ENCODE data around the gene RAPGEF1. TPM values are rescaled to one million over a fixed set of nuclear protein-coding genes. Genes with fewer than 3 reads are reported as not detected.
A peak's percentile ranks its signal among the peaks of the same experiment; 100 is the strongest.
"Not testable (repeated sequence)": the region's sequence is repeated elsewhere in the genome, so short reads cannot be mapped to it uniquely, and the experiment has no call there.

RAPGEF1 gene
- total RNA-seq, 1 donor from 2014 or later = 94.3 TPM

DNA sequence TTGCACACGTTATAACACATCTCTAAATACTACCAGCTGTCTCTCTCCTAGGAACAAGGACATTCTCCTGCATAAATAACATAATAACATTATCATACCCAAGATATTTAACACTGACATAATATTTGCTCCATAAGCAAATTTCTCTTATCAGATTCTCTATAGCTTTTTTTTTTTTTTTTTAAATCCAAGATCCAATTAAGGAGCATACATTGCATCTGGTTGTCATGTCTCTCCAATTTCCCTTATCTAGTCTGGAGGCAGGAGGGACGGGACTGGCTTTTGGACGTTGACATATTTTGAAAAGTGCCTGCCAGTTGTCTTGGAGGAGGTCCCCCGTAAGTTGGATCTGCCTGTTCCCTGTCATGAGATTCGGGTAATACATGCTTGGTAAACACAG, 76.6 kb downstream of the RAPGEF1 start:
- Mint-ChIP-seq H3K4me1 (ENCODE audit: unreplicated experiment) (peaks cover 53% of the 10 kb centered on the region), H3K27ac (ENCODE audit: unreplicated experiment) (no peak overlapping the region), H3K4me3 (ENCODE audit: unreplicated experiment) (no peak overlapping the region), H3K9me3 (ENCODE audit: unreplicated experiment) (peaks cover 3% of the 10 kb centered on the region), H3K27me3 (ENCODE audit: unreplicated experiment) (no peaks in the 10 kb centered on the region), H3K36me3 (ENCODE audit: unreplicated experiment) (peaks cover 5% of the 10 kb centered on the region)
- DNase-seq (ENCODE audit: extremely low spot score, unreplicated experiment) = no peak
- TF ChIP-seq, protein P1, sequence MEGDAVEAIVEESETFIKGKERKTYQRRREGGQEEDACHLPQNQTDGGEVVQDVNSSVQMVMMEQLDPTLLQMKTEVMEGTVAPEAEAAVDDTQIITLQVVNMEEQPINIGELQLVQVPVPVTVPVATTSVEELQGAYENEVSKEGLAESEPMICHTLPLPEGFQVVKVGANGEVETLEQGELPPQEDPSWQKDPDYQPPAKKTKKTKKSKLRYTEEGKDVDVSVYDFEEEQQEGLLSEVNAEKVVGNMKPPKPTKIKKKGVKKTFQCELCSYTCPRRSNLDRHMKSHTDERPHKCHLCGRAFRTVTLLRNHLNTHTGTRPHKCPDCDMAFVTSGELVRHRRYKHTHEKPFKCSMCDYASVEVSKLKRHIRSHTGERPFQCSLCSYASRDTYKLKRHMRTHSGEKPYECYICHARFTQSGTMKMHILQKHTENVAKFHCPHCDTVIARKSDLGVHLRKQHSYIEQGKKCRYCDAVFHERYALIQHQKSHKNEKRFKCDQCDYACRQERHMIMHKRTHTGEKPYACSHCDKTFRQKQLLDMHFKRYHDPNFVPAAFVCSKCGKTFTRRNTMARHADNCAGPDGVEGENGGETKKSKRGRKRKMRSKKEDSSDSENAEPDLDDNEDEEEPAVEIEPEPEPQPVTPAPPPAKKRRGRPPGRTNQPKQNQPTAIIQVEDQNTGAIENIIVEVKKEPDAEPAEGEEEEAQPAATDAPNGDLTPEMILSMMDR (IDR thresholded peaks at IDR 0.05) = no peak

DNA sequence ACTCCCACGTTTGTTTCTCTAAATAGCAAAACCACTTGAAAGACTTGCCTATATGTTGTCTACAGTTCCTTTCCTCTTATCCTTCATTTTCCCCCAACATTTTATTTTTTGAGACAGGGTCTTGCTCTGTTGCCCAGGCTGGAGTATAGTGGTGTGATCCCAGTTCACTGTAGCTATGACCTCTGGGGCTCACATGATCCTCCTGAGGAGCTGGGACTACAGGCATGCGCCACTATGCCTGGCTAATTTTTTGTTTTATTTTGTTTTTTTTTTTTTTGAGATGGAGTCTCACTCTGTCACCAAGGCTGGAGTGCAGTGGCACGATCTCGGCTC, 77.6 kb downstream of the RAPGEF1 start:
- H3K9me3 Mint-ChIP-seq (ENCODE audit: unreplicated experiment); H3K4me3 Mint-ChIP-seq (ENCODE audit: unreplicated experiment); H3K27me3 Mint-ChIP-seq (ENCODE audit: unreplicated experiment); DNase-seq (ENCODE audit: extremely low spot score, unreplicated experiment); H3K36me3 Mint-ChIP-seq (ENCODE audit: unreplicated experiment): not testable (repeated sequence)
- peak overlapping the region; percentile 64 for H3K27ac Mint-ChIP-seq (ENCODE audit: unreplicated experiment)
- H3K4me1 Mint-ChIP-seq (ENCODE audit: unreplicated experiment) = peaks cover 54% of the 10 kb centered on the region

DNA sequence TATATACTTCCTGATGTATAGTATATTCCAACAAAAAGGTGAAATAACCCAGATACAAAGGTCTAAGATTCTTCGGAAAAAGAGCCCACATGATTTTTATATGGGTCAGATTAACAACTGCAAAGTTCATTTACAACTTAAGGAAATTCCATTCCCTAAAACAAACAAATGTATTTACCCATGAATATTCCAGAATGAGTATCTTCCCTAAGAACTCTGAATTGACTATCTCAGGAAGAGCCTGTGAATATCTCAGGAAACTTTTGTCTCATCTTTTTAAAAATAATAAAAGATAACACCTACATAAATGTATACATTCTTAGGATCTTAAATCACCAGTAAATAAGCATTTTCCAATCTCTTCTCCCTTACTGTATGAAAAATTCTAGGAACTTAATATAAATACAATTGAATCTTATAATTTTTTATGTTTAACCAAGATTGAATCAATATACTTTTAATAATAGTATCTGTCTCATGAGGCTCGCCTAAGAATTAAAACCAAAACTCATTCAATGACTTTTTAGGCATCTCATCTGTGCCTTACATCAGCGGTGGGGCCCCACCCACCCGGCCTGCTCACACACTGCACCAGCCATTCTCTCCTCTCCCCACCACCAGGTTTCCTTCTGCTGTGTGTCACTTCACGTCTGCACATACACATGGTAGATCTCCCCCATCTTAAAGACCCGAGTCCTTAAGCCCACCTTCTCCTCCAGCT, 78.1 kb downstream of the RAPGEF1 start:
- Mint-ChIP-seq H3K36me3 (ENCODE audit: unreplicated experiment) (peaks cover 5% of the 10 kb centered on the region), H3K4me1 (ENCODE audit: unreplicated experiment) (peaks cover 59% of the 10 kb centered on the region), H3K27ac (ENCODE audit: unreplicated experiment) (peak overlapping the region; percentile 99), H3K27me3 (ENCODE audit: unreplicated experiment) (no peaks in the 10 kb centered on the region), H3K4me3 (ENCODE audit: unreplicated experiment) (no peak overlapping the region), H3K9me3 (ENCODE audit: unreplicated experiment) (peaks cover 3% of the 10 kb centered on the region)
- no peak for DNase-seq (ENCODE audit: extremely low spot score, unreplicated experiment)
- TF ChIP-seq, protein P1 (IDR thresholded peaks at IDR 0.05) = no peak

DNA sequence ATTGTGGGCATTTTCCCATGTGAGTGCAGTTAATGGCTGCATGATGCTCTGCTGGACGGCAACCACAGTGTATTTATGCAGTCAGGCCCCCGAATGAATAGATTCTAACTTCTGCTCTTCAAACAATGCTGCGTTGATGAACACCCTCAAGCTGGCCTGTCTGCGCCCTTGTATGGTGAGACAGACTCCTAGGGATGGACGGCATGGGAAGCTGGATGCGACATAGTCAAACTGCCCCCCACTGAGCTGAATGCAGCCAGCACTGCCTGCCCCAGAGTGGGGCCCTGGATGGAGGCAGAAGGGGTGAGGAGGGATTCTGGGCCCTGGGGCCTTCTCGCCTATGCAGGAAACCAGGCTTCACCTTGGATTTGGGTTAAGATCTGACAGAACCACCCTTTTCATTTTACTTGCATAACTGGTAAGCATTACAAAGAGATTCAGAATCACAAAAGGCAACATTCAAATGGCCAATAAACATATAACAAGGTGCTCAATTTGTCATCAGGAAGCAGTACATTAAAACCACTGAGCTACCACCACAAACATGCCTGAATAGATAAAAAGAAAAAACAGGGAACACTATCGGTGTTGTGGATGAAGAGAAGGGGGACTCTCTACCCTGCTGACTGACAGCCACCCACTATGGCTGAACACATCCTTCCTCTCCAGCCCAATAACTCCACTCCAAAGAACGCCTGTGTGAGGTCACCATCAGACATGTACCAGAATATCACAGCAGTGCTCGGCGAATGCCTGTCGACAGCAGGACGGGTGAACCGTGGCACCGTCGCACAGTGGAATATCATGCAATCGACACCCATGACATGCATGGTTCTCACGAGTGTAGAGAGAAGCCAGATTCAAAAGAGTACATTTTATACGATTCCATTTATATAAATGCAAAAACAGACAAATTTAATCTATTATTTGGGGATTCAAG, 79.1 kb downstream of the RAPGEF1 start:
- H3K9me3 Mint-ChIP-seq (ENCODE audit: unreplicated experiment) = peaks cover 3% of the 10 kb centered on the region
- no peaks in the 10 kb centered on the region for H3K27me3 Mint-ChIP-seq (ENCODE audit: unreplicated experiment)
- no peak for DNase-seq (ENCODE audit: extremely low spot score, unreplicated experiment)
- TF ChIP-seq, protein P1 (IDR thresholded peaks at IDR 0.05) = no peak
- H3K4me1 Mint-ChIP-seq (ENCODE audit: unreplicated experiment) = peaks cover 68% of the 10 kb centered on the region
- peaks cover 5% of the 10 kb centered on the region for H3K36me3 Mint-ChIP-seq (ENCODE audit: unreplicated experiment)
- no peak overlapping the region for H3K4me3 Mint-ChIP-seq (ENCODE audit: unreplicated experiment)
- H3K27ac Mint-ChIP-seq (ENCODE audit: unreplicated experiment) = peak overlapping the region; percentile 99

DNA sequence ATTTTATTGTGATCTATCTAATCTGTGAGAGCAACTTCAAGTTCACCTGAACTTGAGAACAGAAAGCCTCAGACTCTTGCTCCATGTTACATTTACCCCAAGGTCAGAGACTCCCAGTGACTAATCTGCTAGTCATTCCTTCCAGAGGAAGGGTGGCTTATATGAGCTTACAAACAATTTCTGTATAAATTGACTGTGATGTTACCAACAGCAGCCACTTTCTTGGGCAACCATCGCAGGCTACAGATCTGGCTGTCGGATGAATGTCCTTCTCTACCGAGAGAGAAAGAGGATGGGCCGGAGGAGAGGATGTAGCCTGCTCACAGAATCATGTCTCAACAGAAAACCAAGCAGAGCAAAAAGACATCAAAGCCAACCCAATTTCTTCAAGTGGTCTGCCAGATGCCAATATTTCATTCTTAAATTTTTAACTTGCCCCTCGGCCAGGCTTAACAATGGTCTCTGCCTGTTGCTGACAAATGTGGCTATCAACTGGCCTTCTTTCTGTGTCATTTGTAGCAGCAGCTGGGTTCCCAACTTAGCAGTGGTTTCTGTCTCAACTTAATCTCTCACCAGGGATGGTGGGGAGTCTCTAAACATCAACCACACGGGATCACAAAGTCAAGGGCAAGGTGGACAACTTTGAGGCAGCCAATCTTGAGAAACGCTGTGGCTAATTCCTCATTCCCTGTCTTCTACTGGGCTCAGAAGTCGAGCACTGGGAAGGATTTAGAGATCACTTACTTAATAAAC, 81.3 kb downstream of the RAPGEF1 start:
- H3K36me3 Mint-ChIP-seq (ENCODE audit: unreplicated experiment) = no peaks in the 10 kb centered on the region
- no peaks in the 10 kb centered on the region for H3K27me3 Mint-ChIP-seq (ENCODE audit: unreplicated experiment)
- peaks cover 77% of the 10 kb centered on the region for H3K4me1 Mint-ChIP-seq (ENCODE audit: unreplicated experiment)
- no peaks in the 10 kb centered on the region for H3K9me3 Mint-ChIP-seq (ENCODE audit: unreplicated experiment)
- peak overlapping the region; percentile 57 for H3K4me3 Mint-ChIP-seq (ENCODE audit: unreplicated experiment)
- DNase-seq (ENCODE audit: extremely low spot score, unreplicated experiment) = no peak
- H3K27ac Mint-ChIP-seq (ENCODE audit: unreplicated experiment) = peak overlapping the region; percentile 99
- TF ChIP-seq, protein P1 (IDR thresholded peaks at IDR 0.05) = no peak
